ENCODE data around the gene ADAMTSL4. TPM values are rescaled to one million over a fixed set of nuclear protein-coding genes. Genes with fewer than 3 reads are reported as not detected.
A peak's percentile ranks its signal among the peaks of the same experiment; 100 is the strongest.
"Not testable (repeated sequence)": the region's sequence is repeated elsewhere in the genome, so short reads cannot be mapped to it uniquely, and the experiment has no call there.

ADAMTSL4 gene
- total and polyA plus RNA-seq, 7 donors: 2.1 to 36.0 (median 14.6) TPM

DNA sequence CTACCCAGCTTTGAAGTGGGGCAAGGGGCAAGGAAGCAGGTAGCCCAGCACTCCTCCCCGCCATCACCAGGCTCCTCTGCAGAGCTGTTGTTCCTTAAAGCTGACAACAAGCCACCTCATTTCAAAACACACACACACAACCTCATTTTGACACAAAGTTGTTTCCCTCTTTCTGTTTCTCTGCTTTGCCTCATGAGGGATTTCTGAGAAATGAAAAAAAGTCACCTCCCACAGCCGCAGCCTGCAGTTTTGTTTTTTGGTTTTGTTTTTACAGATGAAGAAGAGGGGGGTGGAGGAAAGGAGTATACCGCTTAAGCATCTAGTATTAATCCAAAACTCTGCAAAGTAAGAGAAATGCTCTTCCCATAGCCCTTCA lies 18.1 kb downstream of the ADAMTSL4 start:
- no peaks in the 10 kb centered on the region for H3K9me3 ChIP-seq
- WGBS, 2 donors: 3 to 31% methylated on average over 3 of the region's 3 CpGs
- peaks cover 0 to 100% (median 97%) of the 10 kb centered on the region in 4 donors for H3K4me1 ChIP-seq
- peak overlapping the region; percentile 30 to 43 (median 38) for H3K4me3 ChIP-seq
- no peak for DNase-seq
- no peaks in the 10 kb centered on the region for H3K27me3 ChIP-seq
- TF ChIP-seq POLR2AphosphoS5 (IDR thresholded peaks at IDR 0.05) (no peak), EP300 (IDR thresholded peaks at IDR 0.05) (no peak), POLR2A (IDR thresholded peaks at IDR 0.05) (no peak)
- TF ChIP-seq, protein P1, sequence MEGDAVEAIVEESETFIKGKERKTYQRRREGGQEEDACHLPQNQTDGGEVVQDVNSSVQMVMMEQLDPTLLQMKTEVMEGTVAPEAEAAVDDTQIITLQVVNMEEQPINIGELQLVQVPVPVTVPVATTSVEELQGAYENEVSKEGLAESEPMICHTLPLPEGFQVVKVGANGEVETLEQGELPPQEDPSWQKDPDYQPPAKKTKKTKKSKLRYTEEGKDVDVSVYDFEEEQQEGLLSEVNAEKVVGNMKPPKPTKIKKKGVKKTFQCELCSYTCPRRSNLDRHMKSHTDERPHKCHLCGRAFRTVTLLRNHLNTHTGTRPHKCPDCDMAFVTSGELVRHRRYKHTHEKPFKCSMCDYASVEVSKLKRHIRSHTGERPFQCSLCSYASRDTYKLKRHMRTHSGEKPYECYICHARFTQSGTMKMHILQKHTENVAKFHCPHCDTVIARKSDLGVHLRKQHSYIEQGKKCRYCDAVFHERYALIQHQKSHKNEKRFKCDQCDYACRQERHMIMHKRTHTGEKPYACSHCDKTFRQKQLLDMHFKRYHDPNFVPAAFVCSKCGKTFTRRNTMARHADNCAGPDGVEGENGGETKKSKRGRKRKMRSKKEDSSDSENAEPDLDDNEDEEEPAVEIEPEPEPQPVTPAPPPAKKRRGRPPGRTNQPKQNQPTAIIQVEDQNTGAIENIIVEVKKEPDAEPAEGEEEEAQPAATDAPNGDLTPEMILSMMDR (IDR thresholded peaks at IDR 0.05): no peak
- peak overlapping the region; percentile 95 to 99 (median 98) for H3K27ac ChIP-seq
- intact Hi-C loops (cut with DNase I): loop anchor here (10.0 kb wide), 2 partner anchors 127 to 357 kb away; partner anchors contain the start of genes GOLPH3L and SETDB1
- peaks cover 0 to 14% (median 5%) of the 10 kb centered on the region in 4 donors for H3K36me3 ChIP-seq

DNA sequence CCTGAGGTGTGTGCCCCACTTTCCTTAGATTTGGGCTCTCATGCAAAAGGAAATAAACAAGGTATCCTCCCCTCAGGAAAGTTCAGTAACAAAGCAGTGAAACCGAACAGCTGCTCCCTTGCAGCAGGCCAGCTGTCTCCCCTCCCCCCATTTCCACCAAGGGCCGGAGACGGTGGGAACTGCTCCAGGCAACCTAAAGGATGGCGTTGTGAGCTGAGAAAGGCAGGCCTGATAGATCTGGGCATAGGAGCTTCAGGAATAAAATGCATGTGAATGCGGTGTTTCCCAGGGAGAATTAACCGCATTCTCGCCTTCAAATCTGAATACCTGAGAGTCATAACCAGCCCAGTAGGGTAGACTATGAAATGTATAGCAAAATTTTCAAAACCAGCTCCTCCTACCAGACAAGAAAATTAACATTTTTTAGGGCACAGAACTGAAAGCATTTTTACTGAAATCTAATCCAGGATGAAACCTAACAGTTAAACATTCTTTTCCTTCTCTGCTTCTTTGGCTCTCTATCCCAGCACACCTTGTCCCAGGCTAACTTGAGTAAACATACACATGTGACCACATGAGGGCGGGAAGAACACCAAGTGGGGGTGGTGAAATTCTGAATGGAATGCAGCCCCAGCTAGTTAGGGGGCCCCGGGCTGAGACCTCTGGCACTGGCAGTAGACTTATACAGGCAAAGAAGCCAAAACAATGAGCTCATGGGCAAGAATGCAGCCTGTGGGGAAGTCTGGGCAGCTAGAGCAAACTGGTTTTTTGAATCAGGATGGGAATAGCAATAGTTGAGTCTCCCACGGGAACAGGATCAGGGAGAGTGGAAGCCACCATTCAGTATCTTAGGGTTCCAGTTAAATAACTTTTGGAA lies 18.7 kb downstream of the ADAMTSL4 start:
- WGBS, 2 donors: 3% methylated on average over 10 of the region's 10 CpGs
- intact Hi-C loops (cut with DNase I): loop anchor here (10.0 kb wide), 2 partner anchors 127 to 357 kb away; partner anchors contain the start of genes GOLPH3L and SETDB1
- Histone ChIP-seq H3K27ac (peak overlapping the region; percentile 95 to 99 (median 98)), H3K9me3 (no peaks in the 10 kb centered on the region), H3K36me3 (peaks cover 0 to 20% (median 10%) of the 10 kb centered on the region in 4 donors), H3K4me1 (peaks cover 0 to 100% (median 97%) of the 10 kb centered on the region in 4 donors), H3K27me3 (no peaks in the 10 kb centered on the region), H3K4me3 (peak overlapping the region; percentile 30 to 43 (median 38))
- no peak for TF ChIP-seq POLR2A (IDR thresholded peaks at IDR 0.05)
- TF ChIP-seq, protein P1 (IDR thresholded peaks at IDR 0.05): no peak
- peak; percentile 77 to 91 (median 81) for TF ChIP-seq POLR2AphosphoS5 (IDR thresholded peaks at IDR 0.05)
- peak; percentile 59 to 95 (median 82) for TF ChIP-seq EP300 (IDR thresholded peaks at IDR 0.05)
- peak; percentile 97 for DNase-seq

DNA sequence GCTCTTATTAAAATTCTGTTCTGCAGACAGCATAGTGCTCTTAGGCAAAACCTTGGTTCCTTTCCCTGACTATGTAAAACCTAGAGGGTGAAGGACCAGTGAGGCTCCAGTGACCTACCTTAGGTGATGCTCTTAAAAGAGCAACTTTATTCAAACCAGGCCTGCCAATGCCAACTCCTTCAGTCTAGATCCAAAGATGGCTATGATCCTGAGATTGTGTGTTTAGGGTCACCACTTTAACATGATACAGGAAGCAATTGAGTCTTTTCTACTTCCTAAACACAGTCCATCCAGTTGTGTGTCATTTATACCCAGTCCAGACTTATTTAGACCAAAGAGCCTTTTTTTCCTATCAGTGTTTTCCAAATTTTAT lies 19.4 kb downstream of the ADAMTSL4 start:
- Histone ChIP-seq H3K27ac (peak overlapping the region; percentile 95 to 99 (median 98)), H3K36me3 (peaks cover 6 to 27% (median 16%) of the 10 kb centered on the region in 4 donors), H3K4me1 (peaks cover 0 to 100% (median 97%) of the 10 kb centered on the region in 4 donors), H3K4me3 (peak overlapping the region in 3 of 4 donors; percentile 36 to 43 (median 39)), H3K27me3 (no peaks in the 10 kb centered on the region), H3K9me3 (no peaks in the 10 kb centered on the region)
- TF ChIP-seq POLR2A (IDR thresholded peaks at IDR 0.05) (no peak), POLR2AphosphoS5 (IDR thresholded peaks at IDR 0.05) (no peak), EP300 (IDR thresholded peaks at IDR 0.05) (no peak)
- TF ChIP-seq, protein P1 (IDR thresholded peaks at IDR 0.05): no peak
- no peak for DNase-seq
- intact Hi-C loops (cut with DNase I): loop anchor here (10.0 kb wide), 2 partner anchors 126 to 356 kb away; partner anchors contain the start of genes GOLPH3L and SETDB1

DNA sequence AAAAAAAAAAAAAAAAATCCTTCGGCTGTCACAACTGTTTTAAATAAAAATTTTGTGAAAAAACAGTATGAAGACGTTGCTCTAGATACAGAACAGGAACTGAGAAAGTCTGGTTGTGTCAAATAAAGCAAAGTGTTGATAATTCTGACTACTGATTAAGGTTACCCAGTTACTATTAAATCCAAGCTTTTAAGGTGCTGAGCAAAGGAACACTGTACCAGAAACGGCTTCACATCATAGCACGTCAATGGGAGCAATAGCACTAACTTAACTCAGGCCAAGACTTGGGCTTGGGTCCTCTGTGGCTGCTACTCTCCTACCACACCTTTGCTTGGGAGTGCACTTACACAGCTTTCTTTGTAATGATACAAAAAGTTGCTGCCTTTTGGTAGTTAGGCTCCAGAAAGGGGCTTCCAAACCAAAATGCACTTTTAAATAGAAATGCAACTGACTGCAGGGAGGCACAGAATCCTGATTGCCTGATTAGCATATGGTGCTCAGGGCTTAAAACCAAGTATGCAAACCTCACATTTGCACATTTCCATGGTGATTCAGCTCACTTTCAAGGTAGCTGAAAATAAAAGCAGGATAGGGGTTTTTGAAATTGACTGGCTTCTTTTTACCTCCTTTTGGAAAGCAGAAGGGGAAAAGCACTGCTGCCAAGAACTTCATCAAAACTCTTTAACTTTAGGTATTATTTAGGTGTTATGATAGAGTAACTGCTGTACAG lies 23.9 kb downstream of the ADAMTSL4 start:
- WGBS, 2 donors: 46 to 69% methylated on average over 4 of the region's 4 CpGs
- Histone ChIP-seq H3K27ac (peak overlapping the region; percentile 38 to 99 (median 96)), H3K4me3 (peak overlapping the region in 2 of 4 donors; percentile 9 to 91), H3K27me3 (no peaks in the 10 kb centered on the region), H3K4me1 (peaks cover 0 to 95% (median 82%) of the 10 kb centered on the region in 4 donors), H3K9me3 (no peaks in the 10 kb centered on the region), H3K36me3 (peaks cover 31 to 72% (median 39%) of the 10 kb centered on the region in 4 donors)
- TF ChIP-seq POLR2A (IDR thresholded peaks at IDR 0.05) (no peak), POLR2AphosphoS5 (IDR thresholded peaks at IDR 0.05) (peak in 1 of 4 donors; percentile 16)
- TF ChIP-seq, protein P1 (IDR thresholded peaks at IDR 0.05): no peak
- intact Hi-C loops (cut with DNase I): no loop called here
- peak; percentile 57 for DNase-seq

DNA sequence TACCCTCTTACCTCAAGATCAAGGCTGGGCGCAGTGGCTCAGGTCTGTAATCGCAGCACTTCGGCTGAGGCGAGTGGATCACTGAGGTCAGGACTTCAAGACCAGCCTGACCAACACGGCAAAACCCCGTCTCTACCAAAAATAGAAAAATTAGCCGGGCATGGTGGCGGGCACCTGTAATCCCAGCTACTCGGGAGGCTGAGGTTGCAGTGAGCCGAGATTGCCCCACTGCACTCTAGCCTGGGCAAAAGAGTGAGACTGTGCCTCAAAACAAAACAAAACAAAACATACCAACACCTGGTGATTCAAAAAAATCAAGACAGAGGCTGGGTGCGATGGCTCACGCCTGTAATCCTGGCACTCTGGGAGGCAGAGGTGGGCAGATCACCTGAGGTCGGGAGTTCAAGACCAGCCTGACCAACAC lies 24.5 kb downstream of the ADAMTSL4 start:
- Histone ChIP-seq H3K4me3 (peak overlapping the region in 2 of 4 donors; percentile 9 to 91), H3K36me3 (peaks cover 31 to 73% (median 39%) of the 10 kb centered on the region in 4 donors), H3K4me1 (peaks cover 0 to 89% (median 79%) of the 10 kb centered on the region in 4 donors), H3K27ac (peak overlapping the region; percentile 38 to 99 (median 96))
- DNase-seq: peak; percentile 64
- H3K27me3 ChIP-seq; H3K9me3 ChIP-seq; intact Hi-C loops (cut with DNase I): not testable (repeated sequence)
- 75 to 76% methylated on average over 13 of the region's 13 CpGs for WGBS, 2 donors

Data from sigmoid colon (tissue), 7 donors.